HTERT RPE-1 (cell line): ENCODE results near the gene EIF4B.
"Not testable (repeated sequence)": the region's sequence is repeated elsewhere in the genome, so short reads cannot be mapped to it uniquely, and the experiment has no call there.

ENCODE experiments used
- in situ Hi-C: fragments of 300-500 bp; cut with MboI; formaldehyde crosslinking; loops from 4 replicates; pipeline ENCODE4 v1.14.3; 2020; ENCODE audit warnings: low sequenced_read_pairs

EIF4B gene

DNA sequence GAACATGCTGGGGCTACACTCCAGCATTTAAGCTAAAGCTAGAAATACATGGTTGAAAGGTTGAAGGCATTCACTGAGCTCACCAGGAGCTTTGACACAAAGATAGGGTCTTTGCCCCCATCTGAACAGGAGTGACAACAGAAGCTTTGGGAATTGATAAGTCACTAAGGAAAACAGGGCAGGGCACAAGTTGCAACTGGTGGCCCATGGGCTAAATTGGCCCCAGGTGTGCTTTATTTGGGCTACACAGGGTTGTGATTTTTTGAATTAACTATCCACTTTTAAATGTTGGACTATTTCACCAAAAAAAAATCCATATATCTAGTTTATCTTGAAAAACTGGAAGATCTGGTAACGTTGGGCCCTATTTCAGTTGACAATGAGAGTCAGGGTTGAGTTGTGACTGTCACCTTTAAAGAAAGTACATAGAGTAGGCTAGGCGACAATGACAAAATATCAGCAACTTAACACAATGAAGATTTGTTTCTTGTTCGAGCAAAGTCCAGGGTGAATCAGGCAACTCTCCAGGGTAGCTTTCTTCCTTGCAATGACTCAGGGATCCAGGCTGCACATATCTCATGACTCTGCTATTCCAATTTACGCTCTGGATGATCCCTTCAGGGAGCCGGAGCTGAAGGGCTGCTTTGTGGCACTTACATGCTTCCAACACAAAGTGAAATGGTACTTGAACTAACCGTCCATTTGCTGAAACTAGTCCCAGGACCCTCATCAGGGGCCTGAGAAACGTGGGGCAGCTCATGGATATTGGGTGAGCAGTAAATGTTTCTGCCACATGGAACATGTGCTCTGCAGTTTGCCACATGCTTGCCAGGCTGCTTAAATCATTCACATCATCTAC lies 13.3 kb upstream of the EIF4B start:
- in situ Hi-C loops = no loop called here

DNA sequence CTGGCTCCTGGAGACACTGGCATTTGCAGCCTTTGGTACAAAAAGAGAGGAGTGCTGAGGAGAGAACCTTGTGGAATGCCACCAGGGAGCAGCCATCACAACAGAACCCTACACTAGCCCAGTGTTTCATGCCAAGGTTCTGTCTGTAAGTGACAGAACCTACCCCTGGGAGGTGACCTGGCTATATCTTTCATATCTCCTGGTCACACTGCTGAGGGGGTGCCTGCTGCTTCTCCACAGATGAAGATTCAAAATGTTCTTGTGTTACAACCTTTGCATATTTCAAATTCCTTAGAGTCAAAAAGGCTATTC lies 12.7 kb upstream of the EIF4B start:
- in situ Hi-C loops = no loop called here

DNA sequence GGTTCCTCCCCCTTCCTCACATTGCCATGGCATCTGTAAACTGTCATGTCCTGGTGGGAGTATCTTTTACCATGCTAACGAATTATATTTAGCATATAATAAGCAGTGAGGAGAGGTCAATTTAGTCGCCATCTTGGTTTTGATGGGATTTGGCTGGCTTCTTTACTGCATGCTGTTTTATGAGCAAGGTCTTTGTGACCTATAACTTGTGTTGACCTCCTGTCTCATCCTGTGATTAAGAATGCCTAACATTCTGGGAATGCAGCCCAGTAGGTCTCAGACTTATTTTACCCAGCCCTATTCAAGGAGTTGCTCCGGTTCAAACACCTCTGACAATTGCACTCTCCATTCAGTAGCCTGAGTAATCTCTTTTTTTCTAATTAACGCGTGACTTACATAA lies 2.1 kb upstream of the EIF4B start:
- in situ Hi-C loops = no loop called here

DNA sequence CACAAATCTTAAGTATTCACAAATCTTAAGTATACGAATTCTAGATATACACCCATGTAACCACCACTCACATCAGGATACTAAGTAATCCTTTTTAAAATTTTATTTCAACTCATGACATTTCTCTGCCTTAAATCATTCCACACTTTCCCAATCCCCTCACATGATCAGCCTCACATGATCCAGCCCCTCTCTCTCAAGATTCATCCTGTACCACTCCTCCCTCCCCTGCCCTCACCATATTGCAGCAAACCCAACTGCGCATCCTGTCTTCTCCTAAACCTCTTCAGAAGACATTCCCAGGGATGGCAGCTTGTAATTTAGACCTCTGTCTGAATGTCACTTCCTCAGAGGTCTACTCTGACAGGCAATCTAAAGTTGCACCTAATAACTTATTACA lies 1.7 kb upstream of the EIF4B start:
- in situ Hi-C loops = no loop called here

DNA sequence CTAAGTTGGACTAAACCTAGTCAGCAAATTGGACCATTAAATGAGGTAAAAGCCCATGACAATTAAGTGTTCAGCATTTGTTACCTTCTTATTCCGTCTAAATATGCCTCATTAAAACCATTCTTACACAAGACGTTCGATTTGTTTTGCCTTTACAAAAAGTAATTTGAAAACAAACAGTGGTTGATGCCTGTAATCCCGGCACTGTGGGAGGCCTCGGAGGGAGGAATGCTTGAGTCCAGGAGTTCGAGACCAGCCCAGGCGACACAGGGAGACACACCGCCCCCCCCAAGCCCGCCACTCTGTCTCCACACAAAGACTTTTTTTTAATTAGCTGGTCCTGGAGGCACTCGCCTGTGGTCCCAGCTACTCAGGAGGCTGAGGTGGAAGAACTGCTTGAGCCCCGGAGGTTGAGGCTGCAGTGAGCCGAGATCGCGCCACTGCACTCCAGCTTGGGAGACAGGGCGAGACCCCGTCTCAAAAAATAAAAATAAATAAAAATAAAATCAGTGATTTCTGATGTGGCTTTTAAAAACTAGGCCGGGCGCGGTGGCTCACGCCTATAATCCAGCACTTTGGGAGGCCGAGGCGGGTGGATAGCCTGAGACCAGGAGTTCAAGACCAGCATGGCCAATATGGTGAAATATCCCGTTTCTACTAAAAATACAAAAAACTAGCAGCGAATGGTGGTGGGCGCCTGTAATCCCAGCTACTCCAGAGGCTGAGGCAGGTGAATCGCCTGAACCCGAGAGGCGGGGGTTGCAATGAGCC lies 856 bp upstream of the EIF4B start:
- in situ Hi-C loops = no loop called here

DNA sequence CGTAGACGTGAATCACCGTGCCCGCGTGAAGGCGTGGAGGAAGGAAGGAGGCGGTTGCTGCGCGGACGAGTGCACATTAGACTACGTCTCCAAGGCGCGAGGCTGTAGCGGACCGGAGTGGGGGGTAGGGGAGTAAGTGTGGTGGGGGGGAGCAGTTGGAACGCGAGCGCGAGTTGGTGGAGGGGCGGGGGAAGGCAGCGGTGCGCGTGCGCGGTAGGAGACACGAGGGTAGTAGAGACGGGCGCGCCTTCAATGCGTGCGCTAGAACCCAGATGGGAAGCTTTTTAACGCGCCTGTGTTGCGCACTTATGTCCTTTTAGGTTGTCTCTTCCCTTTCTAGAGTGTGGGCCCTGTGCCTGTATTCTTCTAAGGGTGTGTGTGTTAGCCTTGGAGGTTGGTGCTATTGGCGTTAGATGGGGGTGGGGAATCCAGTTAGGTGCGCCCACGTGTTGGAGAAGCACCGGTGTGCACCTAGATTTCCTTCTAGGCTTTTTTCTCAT lies 604 bp downstream of the EIF4B start:
- in situ Hi-C loops = no loop called here

DNA sequence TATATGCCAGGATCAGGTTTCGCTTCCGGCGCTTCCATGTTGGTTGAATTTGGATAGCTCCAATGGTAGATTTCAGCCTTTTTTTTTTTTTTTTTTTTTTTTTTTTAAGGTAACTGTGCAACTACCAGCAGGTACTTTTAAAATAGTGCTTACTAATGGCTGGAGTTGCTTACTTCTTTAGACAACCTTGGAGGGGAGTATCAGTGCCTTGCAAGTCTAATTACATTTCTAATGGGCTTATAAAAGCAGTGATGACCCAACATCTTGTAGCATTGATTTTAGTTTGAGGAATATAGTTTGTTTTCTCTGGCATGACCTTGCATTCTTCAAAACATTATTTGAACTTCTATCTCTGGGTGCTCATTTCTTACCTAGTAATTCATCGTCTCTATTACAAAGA lies 1.1 kb downstream of the EIF4B start:
- in situ Hi-C loops = no loop called here

DNA sequence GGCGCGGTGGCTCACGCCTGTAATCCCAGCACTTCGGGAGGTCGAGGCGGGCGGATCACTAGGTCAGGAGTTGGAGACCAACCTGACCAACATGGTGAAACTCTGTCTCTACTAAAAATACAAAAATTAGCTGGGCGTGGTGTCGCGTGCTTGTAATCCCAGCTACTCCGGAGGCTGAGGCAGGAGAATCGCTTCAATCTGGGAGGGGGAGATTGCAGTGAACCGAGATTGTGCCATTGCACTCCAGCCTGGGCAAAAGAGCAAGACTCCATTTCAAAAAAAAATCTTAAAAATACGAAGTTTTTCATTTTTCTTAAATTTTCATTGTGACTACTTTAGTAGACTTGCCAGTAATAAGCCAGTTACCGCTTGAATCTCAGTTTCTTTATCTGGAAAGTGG lies 2.5 kb downstream of the EIF4B start:
- in situ Hi-C loops = not testable (repeated sequence)

DNA sequence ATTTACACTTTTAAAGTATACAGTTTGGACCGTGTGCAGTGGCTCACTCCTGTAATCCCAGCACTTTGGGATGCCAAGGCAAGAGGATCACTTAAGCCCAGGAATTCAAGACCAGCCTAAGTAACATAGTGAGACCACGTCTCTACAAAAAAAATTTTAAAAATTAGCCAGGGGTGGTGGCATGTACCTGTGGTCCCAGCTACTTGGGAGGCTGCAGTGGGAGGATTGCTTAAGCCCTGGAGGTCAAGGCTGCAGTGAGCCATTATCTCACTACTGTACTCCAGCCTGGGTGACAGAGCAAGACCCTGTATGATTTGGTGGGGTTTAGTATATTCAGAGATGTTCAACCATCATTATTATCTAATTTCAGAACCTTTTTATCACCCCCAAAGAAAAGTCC lies 4.7 kb downstream of the EIF4B start:
- in situ Hi-C loops = no loop called here

DNA sequence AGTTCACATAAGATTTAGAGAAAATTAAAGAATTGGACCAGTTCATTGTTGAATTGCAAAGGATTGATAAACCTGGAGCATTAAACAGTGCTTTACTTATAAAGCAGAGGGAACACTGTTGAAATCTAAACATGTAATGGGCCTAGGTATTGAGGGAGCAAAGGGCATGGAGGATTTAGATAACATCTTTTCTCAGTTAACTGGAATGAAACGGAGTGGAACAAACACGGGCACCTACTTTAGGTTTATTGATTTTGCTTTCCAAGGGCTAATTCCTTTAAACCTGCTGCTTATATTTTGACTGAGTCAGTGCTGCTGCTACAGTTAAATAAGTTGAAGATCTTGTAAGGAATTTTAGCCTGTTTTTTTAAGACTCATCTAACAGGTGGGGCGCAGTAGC lies 5.6 kb downstream of the EIF4B start:
- in situ Hi-C loops = no loop called here

DNA sequence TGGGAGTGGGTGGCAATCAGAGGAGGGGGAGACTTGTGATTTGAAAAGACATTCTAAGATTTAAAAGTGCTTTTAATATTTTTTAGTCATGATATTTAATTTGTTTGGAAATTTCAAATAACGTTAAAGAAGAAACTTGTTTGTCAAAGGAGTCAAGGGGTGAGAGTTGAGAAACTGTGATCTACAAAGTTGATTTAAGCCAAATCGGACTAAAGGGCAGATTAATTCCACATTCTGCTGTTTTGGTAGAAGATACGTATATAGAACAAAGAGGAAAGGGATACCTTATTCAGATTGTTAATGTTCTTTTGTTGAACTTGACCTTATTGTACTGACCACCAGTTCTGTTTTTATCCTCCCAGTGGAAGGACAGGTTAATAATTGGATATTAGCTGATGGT lies 6.7 kb downstream of the EIF4B start:
- in situ Hi-C loops = no loop called here

DNA sequence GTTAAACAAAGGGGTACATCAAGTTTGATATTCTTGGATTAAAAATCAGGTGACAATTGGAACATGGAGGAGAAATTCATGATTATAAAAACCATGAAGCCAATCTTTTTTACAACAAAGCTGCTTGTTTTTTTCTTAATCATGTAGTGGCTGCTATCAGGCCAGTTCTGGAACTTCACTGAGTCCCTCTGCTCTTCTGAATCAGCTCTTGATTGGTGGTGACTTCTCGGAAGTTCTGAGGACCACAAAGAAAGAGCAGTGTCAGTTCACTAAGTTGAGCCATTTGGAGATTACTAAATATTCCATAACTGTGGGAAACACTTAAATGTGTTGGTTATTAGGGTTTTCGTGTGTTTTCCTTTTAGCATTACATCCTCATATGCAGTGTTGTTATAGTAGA lies 8.5 kb downstream of the EIF4B start:
- in situ Hi-C loops = no loop called here

DNA sequence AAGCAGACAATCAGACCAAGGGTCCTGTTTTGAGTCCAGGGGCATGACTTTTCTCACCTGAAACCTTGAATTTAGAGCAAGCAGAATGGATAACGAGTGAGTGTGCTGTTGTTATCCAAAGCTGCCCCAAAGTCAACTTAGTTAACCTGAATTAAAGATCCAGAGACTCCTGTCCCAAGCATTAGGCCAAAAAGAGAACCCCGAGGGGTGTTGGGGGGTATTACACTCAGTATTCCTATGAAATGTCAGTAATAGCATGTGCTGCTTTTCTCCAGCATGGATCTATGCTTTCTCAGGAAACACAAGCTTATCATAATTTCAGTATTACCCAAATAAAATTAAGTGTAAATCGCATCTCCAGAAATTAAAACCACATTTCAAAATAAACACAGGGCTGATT lies 19.0 kb downstream of the EIF4B start:
- in situ Hi-C loops = no loop called here

DNA sequence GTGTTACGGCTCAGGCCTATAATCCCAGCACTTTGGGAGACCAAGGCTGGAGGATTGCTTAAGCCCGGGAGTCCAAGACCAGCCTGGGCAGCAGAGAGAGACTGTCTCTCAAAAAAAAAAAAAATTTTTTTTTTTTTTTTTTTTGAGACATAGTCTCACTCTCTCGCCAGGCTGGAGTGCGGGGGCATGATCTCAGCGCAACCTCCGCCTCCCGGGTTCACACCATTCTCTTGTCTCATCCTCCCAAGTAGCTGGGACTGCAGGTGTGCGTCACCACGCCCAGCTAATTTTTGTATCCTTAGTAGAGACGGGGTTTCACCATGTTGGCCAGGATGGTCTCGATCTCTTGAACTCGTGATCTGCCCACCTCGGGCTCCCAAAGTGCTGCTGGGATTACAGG lies 20.8 kb downstream of the EIF4B start:
- in situ Hi-C loops = not testable (repeated sequence)

DNA sequence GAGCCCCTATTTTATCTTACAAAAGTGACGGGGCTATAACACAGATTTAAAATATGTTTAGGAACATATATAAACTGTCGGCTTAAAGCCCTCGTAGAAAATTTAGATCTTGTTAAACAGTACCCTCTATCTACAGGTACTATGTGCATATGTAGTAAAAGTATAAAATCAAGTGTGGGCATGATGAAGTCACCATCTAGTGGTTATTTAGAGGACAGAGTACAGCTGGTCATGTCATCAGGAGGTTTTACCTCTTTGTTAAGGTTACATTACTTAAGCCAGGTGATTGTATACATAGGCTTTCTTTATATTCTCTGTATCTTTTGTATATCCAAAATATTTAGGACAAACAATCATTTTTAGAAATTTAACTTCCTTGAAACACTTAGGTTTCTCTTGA lies 25.4 kb downstream of the EIF4B start:
- in situ Hi-C loops = no loop called here

DNA sequence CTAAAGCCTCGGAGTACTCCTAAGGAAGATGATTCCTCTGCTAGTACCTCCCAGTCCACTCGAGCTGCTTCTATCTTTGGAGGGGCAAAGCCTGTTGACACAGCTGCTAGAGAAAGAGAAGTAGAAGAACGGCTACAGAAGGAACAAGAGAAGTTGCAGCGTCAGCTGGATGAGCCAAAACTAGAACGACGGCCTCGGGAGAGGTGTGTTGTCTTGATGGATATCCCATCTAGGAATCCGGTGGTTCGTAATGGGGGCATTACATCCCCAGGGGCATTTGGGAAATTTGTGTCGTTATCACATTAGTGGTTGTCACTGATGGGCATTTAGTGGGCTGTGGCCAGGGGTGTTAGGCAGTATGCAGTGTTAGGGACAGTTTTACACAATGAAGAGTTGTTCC lies 27.6 kb downstream of the EIF4B start:
- in situ Hi-C loops = not testable (repeated sequence)

DNA sequence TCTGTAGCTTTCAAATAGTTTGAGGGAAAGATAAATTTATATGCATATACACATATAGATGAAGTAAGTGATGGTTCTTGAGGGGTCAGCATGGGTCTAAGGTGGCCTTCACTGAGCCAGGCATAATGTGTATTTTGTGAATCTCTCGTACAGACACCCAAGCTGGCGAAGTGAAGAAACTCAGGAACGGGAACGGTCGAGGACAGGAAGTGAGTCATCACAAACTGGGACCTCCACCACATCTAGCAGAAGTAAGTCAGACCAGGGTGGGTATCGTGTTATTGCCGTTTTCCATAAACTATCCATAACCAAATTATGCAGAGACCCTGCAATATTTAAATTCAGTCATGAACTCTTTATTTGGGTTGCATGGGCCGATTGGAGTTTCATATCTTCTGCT lies 28.2 kb downstream of the EIF4B start:
- in situ Hi-C loops = no loop called here

DNA sequence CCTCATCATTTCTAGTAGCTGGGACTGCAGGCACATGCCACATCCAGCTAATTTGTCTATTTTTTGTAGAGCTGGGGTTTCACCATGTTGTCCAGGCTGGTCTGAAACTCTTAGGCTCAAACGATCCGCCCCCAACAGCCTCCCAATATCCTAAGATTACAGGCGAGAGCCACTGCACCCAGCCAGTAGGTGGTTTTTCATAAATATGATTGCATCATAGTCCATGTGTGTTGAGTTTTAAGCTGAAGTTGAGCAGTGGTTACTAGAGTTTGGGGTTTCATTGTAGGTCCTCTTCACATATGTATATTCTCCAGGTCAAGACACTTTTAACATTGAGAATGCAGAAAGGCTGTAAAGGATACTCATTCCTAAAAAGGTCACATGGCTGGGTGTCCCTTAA lies 30.5 kb downstream of the EIF4B start:
- in situ Hi-C loops = no loop called here

DNA sequence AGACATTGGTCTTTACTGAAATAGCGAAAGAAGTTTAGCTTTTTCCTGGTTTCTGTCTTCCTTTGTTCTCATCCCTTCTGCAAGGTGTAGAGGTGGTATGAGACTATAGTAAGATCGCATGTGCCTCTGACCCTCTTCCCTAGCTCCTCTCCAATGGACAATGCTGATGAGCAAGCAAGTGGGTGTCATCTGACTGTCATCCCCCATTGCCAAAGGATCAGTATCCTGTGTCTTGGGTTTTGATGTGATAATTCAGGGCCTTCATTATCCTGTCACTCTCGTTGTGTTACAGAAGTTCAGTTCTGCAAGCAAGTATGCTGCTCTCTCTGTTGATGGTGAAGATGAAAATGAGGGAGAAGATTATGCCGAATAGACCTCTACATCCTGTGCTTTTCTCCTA lies 33.6 kb downstream of the EIF4B start:
- in situ Hi-C loops = no loop called here

DNA sequence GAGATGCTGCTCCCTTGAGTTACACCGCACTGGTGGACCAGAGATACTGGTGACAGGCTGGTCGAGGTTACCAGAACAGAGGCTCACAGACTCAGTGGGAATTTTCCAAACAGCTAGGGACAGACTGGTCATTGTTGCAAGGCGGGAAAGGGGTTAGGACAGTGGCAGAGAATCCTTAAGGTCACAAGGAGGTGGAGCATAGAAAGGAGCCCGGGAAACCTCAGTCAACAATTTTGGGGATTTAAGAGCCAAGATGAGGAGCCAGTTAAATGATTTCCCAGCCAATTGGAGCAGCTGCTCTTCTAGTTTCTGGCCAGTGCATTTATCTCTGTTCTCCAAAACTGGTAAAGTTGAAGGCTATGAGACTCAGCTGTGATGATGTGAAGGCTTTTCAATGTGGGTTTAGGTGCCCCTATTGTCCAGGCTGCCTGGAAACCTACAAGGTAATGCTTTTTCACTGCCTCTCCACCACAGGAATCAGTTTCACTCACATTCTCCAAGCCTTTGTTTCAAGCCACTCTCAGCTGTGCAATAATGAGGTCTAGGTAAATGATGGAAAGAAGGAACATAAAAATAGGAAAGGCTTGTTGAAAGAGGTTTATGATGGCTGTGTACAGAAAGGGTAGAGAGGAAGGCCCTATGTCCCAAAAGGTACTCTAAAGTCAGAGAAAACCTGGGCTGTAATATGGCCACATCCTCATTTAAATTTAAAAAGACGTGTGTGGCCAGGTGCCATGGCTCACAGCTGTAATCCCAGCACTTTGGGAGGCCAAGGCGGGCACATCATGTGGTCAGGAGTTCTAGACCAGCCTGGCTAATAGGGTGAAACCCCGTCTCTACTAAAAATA lies 36.6 kb downstream of the EIF4B start:
- in situ Hi-C loops = no loop called here

DNA sequence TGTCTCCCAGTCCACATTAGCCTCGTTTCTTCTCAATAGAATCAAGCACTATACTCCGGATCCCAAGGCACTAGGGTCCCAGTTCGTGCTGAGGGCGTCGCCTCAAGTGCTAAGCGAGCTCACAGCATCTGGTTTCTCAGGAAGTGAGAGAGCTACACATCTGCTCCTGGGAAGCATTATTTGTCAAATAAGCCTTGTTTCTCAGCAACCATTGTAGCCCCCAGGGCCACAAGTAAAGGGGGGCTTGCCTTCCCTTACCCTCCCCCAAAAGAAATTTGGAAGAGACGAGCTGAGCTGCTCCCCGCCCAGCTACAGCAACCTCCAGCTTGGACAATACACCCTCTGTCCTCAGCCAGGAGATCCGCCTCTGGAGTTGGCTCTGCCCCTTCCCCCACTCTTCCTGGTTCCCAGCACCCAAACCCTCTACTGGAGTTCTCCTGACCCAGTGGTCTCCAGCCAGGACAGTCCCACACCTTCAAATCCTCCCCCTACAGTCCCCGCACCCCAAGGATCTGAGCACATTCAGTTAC lies 37.9 kb downstream of the EIF4B start:
- in situ Hi-C loops = no loop called here
